Stimulated activated naive CD8-positive, alpha-beta T cell treated with anti-CD3 and anti-CD28 coated beads, Interleukin-15, Interleukin-2, amounts not matched to agents 100 ng/mL and 50 ng/mL, for 24 hours (primary cell): ENCODE results near the gene CLOCK.
"Not testable (repeated sequence)": the region's sequence is repeated elsewhere in the genome, so short reads cannot be mapped to it uniquely, and the experiment has no call there.

Experiments used
- H3K27ac Mint-ChIP-seq: one replicate; pipeline ENCODE4 v1.8.0; 2021; ENCODE audit warnings: mild to moderate bottlenecking, mixed read lengths
- H3K27me3 Mint-ChIP-seq: one replicate; pipeline ENCODE4 v1.8.0; 2021; ENCODE audit warnings: mixed read lengths
- H3K36me3 Mint-ChIP-seq: one replicate; pipeline ENCODE4 v1.8.0; 2021; ENCODE audit warnings: low read depth, mixed read lengths
- H3K4me1 Mint-ChIP-seq: one replicate; pipeline ENCODE4 v1.8.0; 2021; ENCODE audit warnings: low read depth, mixed read lengths
- H3K4me3 Mint-ChIP-seq: one replicate; pipeline ENCODE4 v1.8.0; 2021; ENCODE audit warnings: mild to moderate bottlenecking, mixed read lengths
- H3K9me3 Mint-ChIP-seq: one replicate; pipeline ENCODE4 v1.8.0; 2021; ENCODE audit warnings: mixed read lengths

CLOCK gene, protein sequence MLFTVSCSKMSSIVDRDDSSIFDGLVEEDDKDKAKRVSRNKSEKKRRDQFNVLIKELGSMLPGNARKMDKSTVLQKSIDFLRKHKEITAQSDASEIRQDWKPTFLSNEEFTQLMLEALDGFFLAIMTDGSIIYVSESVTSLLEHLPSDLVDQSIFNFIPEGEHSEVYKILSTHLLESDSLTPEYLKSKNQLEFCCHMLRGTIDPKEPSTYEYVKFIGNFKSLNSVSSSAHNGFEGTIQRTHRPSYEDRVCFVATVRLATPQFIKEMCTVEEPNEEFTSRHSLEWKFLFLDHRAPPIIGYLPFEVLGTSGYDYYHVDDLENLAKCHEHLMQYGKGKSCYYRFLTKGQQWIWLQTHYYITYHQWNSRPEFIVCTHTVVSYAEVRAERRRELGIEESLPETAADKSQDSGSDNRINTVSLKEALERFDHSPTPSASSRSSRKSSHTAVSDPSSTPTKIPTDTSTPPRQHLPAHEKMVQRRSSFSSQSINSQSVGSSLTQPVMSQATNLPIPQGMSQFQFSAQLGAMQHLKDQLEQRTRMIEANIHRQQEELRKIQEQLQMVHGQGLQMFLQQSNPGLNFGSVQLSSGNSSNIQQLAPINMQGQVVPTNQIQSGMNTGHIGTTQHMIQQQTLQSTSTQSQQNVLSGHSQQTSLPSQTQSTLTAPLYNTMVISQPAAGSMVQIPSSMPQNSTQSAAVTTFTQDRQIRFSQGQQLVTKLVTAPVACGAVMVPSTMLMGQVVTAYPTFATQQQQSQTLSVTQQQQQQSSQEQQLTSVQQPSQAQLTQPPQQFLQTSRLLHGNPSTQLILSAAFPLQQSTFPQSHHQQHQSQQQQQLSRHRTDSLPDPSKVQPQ

DNA sequence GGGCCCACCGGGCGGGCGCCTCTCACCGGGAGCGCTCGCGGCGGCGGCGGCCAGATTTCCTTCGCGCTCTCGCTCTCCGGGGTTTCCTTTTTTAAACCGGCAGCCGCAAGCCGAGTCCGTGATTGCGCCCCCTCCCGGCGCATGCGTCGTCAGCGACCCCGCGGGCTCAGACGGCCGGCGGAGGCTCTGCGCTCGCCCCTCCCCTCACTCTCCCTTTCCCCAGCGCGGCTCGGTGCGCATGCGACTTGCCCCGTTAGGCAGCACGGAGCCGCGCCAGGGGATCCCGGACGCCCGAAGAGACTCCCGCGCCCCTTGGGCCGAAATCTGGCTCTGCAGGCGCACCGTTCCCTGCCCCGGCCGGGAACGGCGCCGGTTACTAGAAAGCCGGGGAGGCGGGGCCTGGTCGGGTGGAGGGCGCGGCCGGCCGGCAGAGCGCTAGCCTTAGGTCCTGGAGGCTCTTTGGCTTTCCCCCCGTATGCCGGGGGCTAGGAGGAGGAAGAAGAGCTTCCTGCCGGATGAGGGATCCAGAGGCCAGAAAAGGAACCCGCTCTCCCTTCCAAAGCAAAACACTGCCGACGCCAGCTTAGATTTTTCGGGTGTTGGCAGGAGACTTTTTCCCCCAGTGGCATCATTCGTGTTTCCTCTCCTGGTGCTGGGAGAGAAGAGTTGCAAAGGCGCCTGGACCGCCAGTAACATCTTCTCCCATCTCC is at the start of gene CLOCK:
Gene CLOCK, minus strand, starts transcription at position 154 of the 710 bp plus-strand sequence. CDS start 64,124 bp downstream, outside the sequence.
- Mint-ChIP-seq H3K27me3 (peaks cover 4% of the 10 kb centered on the region), H3K36me3 (no peaks in the 10 kb centered on the region), H3K4me1 (peaks cover 59% of the 10 kb centered on the region), H3K9me3 (no peaks in the 10 kb centered on the region), H3K27ac (peak within 1 kb of the TSS; percentile 86), H3K4me3 (peak within 1 kb of the TSS; percentile 91)

DNA sequence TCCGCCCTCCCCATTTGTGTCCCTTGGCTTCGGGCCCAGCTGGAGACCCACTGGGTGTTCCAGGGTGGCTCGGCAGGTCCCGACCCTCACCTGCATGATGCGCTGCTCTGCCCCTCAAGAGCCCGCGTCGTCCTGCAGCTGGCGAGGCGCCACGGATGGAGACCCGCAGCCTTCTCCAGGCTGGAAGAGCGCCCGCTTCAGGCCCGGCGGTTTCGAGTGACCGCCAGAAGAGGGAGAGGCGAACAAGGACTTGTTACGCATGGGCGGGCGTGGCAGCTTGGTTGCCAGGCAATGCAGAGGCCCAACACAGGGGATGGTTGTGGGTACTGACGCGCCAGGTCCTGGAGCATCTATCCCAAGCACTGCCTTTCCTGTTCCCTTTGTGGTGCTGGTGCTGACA is 45.3 kb upstream of the CLOCK start, which contains the start of gene PDCL2:
Gene PDCL2, minus strand, starts transcription at position 232 of the 400 bp plus-strand sequence. Its CDS starts 136 bp downstream, at position 96.
- Mint-ChIP-seq H3K9me3 (peaks cover 6% of the 10 kb centered on the region), H3K36me3 (no peaks in the 10 kb centered on the region), H3K4me1 (no peaks in the 10 kb centered on the region), H3K4me3 (no peak within 1 kb of the TSS), H3K27me3 (peaks cover 13% of the 10 kb centered on the region), H3K27ac (no peak within 1 kb of the TSS)

DNA sequence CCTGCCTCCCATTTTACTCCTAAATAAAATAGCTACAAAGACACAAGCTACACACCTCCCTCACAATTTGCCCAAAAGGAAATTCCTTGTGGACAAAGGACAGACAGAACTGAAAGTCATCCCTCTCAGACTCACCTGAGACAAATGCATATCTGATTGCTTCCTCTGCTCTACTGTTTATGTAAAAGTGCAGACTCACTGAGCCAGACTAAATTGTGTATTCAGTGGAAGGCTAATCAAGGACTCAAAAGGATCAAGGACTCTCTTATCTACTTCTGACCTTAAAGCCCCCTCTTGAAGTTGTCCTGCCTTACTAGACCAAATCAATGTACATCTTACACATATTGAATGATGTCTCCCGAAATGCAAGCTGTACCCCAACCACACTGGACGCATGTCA is 41.5 kb upstream of the CLOCK start:
- Mint-ChIP-seq H3K27ac (no peak overlapping the region), H3K4me3 (no peak overlapping the region), H3K36me3 (no peaks in the 10 kb centered on the region), H3K9me3 (peaks cover 6% of the 10 kb centered on the region), H3K27me3 (peaks cover 17% of the 10 kb centered on the region), H3K4me1 (no peaks in the 10 kb centered on the region)

DNA sequence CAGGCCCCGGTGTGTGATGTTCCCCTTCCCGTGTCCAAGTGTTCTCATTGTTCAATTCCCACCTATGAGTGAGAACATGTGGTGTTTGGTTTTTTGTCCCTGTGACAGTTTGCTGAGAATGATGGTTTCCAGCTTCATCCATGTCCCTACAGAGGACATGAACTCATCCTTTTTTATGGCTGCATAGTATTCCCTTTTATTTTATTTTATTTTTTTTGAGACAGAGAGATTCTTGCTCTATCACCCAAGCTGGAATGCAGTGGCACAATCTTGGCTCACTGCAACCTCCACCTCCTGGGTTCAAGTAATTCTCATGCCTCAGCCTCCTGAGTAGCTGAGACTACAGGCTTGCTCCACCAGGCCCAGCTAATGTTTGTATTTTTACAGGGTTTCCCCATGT is 36.1 kb upstream of the CLOCK start:
- H3K27ac Mint-ChIP-seq, H3K4me1 Mint-ChIP-seq, H3K4me3 Mint-ChIP-seq, H3K9me3 Mint-ChIP-seq, H3K27me3 Mint-ChIP-seq, H3K36me3 Mint-ChIP-seq: not testable (repeated sequence)

DNA sequence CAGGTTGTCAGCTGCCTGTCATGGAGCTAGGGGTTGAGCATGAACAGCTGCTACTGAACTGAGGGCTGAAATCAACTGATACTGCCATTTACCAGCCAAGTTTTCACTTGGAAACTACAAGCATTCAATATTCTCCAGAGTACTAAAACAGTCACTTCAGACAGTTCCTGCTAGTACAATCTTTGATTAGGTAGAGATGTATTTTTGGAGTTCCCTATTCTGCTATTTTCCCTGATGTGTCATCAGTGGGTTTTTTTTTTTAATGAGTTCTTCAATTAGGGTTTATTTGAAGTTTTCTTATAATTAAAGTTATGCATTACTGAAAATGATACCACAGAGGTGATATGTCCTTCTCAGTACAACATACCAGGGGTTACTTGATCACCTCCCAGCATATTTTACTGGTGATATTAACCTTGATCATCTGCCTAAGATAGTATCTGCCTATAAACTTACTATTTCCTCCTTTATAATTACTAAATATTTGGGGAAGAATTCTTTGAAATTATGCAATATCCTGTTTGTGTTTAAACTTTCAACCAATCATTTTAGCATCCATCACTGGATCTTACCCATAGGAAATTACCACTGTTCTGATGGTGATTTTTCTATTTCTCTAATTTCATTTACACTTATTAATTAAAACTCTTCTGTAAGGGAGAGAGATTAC is 31.8 kb upstream of the CLOCK start:
- Mint-ChIP-seq H3K4me1 (peaks cover 14% of the 10 kb centered on the region), H3K4me3 (no peak overlapping the region), H3K9me3 (peaks cover 15% of the 10 kb centered on the region), H3K27me3 (peaks cover 4% of the 10 kb centered on the region), H3K27ac (no peak overlapping the region), H3K36me3 (peaks cover 16% of the 10 kb centered on the region)

DNA sequence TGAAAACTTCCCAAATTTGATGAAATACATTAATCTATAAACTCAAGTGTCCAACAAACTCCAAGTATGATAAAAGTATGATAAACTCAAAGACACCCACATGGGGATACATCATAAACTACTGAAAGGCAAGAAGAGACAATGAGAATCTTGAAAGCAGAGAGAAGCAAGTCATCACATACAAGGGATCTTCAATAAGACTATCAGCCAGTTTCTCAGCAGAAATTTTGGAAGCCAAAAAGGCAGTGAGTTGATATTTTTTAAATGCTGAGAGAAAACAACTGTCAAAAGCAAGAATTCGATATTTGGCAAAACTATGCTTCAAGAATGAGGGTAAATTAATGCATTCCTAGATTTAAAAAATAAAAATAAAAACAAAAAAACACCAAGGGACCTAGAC is 28.8 kb upstream of the CLOCK start:
- peaks cover 19% of the 10 kb centered on the region for H3K4me1 Mint-ChIP-seq
- H3K9me3 Mint-ChIP-seq = peaks cover 15% of the 10 kb centered on the region
- H3K27me3 Mint-ChIP-seq = peaks cover 10% of the 10 kb centered on the region
- no peak overlapping the region for H3K27ac Mint-ChIP-seq
- no peak overlapping the region for H3K4me3 Mint-ChIP-seq
- peaks cover 16% of the 10 kb centered on the region for H3K36me3 Mint-ChIP-seq

DNA sequence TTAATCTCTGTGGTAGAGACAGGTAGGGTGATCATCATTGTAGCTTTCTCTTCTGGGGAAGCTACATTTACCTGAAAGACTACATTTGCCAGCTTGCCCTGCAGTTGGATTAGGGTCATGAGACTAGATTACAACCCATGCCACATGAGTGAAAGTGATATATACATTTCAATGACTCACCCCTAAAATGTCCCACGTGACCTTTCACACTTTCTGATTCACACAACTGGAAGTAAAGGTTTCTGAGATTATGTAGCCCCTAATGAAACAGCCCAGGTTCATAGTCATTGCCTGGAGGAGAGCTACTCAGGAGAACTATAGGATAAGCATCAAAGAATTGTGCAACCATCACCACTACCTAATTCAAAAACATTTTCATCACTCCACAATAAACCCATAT is 27.5 kb upstream of the CLOCK start:
- peaks cover 11% of the 10 kb centered on the region for H3K27me3 Mint-ChIP-seq
- H3K36me3 Mint-ChIP-seq = peaks cover 16% of the 10 kb centered on the region
- H3K4me1 Mint-ChIP-seq = peaks cover 19% of the 10 kb centered on the region
- H3K27ac Mint-ChIP-seq = peak overlapping the region; percentile 30
- no peak overlapping the region for H3K4me3 Mint-ChIP-seq
- H3K9me3 Mint-ChIP-seq = peaks cover 15% of the 10 kb centered on the region

DNA sequence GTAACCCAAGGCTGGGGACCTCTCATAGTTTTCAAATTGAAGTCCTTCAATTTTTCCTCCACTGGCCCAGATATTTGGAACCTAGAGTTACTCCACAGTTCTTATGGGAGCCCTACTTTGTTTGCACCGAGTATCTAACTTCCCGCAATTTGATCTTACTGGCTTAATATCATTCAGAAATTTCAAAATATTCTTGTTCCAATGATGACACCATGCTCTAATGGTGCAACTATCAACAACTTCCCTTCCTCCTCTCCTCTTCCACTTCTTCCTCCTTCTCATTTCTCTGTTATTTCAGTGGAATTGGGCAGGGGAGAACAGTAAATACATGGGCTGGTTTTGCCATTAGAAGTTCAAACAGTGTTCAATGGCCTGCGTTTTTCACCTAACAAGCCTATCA is 25.1 kb upstream of the CLOCK start:
- Mint-ChIP-seq H3K9me3 (peaks cover 15% of the 10 kb centered on the region), H3K4me1 (peaks cover 19% of the 10 kb centered on the region), H3K4me3 (no peak overlapping the region), H3K27me3 (peaks cover 17% of the 10 kb centered on the region), H3K36me3 (peaks cover 16% of the 10 kb centered on the region), H3K27ac (no peak overlapping the region)

DNA sequence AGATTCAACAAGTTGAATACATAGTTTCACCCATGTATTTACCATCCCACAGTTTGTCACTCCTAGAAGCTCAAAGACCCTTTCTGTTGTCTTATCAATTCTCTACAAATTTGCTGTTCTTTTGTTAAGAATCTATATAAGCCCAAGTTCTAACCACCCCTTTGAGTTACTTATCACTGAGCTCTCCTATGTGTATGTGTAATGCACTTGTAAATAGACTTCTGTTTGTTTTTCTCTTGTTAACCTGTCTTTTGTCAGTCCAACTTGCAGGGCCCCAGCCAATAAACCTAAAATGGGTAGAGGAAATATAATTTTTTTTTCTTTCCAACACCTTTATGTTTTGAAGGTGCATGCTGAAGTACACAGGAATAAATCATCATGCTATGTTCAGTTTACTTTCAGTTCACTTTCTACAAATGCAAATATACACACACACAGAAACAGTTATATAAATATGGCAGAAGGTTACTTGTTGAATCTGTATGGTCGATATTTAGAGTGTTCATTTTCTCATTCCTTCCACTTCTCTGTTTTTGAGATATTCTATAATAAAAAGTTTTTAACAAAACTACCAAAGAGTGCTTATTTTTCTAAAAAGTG is 22.3 kb upstream of the CLOCK start:
- Mint-ChIP-seq H3K27me3 (peaks cover 17% of the 10 kb centered on the region), H3K4me1 (peaks cover 6% of the 10 kb centered on the region), H3K36me3 (no peaks in the 10 kb centered on the region), H3K27ac (no peak overlapping the region), H3K4me3 (no peak overlapping the region), H3K9me3 (no peaks in the 10 kb centered on the region)

DNA sequence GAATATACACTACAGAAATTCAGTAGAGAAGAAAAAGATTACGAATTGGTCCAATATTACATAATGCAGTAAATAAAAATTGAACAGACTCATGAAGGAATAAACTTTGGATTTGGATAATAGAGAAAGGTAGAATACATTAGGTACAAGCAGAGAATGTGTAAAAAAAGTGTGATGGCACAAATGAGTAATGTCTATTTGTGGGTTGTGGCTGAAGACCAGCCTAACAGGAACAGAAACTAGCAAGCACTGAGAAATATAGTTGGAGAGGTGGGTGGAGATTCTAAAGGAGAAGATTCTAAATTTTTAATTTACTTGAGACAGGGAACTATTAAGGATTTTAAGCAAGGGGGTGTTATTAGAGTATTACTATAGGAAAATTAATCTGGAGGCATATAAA is 15.2 kb upstream of the CLOCK start:
- peak overlapping the region; percentile 14 for H3K27ac Mint-ChIP-seq
- H3K9me3 Mint-ChIP-seq = no peaks in the 10 kb centered on the region
- H3K36me3 Mint-ChIP-seq = peaks cover 4% of the 10 kb centered on the region
- H3K4me3 Mint-ChIP-seq = no peak overlapping the region
- H3K27me3 Mint-ChIP-seq = peaks cover 25% of the 10 kb centered on the region
- H3K4me1 Mint-ChIP-seq = peaks cover 18% of the 10 kb centered on the region

DNA sequence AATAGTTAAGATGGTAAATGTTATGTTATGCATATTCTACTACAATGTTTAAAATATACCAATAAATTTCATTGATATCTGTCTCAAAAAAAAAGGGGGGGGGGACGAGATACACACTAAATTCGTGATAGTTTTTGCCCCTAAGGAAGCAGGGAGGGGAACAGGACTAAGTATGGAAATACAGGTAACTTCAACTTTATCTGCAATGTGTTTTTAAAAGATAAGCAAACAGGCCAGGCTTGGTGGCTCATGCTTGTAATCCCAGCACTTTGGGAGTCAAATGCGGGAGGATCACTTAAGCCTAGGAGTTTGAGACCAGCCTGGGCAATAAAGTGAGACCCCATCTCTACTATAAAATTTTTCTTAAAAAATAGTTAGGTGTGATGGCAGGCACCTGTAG is 13.4 kb upstream of the CLOCK start:
- H3K36me3 Mint-ChIP-seq = peaks cover 4% of the 10 kb centered on the region
- peaks cover 27% of the 10 kb centered on the region for H3K27me3 Mint-ChIP-seq
- peaks cover 18% of the 10 kb centered on the region for H3K4me1 Mint-ChIP-seq
- H3K27ac Mint-ChIP-seq = no peak overlapping the region
- H3K9me3 Mint-ChIP-seq = no peaks in the 10 kb centered on the region
- no peak overlapping the region for H3K4me3 Mint-ChIP-seq

DNA sequence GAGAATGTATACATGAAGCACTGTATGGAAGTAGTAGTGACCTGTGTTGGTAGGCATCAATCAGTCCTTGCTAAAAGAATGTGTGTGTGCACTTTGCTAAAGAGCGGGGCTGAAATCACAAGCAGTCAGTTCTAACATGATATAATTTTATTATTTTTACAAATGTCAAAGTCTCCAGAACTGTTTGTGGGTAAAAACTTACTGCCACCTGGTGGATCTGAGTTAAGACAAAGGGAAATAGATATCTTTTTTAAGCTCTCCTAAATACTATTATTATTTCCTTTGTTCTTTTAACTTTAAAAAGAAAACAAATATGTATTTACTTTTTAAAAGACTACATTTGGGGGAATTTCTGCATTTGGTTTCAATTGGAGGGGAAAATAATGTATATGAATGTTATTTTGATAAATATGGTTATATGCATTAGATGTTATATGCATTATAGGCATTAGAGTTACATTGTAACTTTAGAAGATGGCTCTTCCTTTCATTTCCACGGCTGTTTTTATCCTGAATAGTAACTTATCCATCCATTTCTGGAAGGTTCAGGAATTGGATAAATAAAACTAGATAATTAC is 7.8 kb upstream of the CLOCK start:
- Mint-ChIP-seq H3K27me3 (peaks cover 31% of the 10 kb centered on the region), H3K27ac (no peak overlapping the region), H3K4me3 (no peak overlapping the region), H3K9me3 (no peaks in the 10 kb centered on the region), H3K36me3 (peaks cover 4% of the 10 kb centered on the region), H3K4me1 (peaks cover 11% of the 10 kb centered on the region)

DNA sequence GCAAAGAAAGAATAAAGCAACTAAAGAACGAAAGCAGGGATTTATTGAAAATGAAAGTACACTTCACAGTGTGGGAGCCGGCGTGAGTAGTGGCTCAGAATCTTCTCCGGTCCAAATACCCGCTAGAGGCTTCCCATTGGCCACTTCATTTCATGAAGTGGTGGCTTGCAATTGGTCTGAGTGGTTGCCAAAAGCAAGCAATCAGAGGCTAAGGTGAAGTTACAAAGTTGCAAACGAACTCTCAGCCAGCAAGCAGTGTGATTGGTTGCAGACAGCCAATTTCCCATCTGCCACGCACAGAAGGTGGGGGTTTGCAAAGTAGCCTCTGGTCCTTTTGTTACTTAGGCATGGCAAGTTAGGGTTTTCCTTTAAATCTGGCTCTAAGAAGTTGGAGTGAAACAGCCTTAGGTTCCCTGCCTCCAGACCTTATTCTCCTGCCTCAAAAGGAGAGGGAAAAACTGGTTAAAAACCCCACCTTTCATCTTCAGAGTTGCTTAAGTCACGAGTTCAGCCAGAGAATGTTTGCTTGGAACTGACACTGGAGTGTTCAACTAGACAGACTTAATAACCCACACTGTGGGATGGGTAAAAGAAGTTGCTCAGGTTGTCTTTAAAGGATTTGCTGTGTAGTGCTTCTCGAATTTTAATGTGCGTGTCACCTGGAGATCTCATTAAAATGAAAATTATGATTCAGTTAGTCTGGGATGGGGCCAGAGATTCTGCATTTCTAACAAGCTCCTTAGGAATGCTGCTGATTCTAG is 6.9 kb upstream of the CLOCK start:
- no peak overlapping the region for H3K4me3 Mint-ChIP-seq
- peaks cover 28% of the 10 kb centered on the region for H3K27me3 Mint-ChIP-seq
- no peak overlapping the region for H3K27ac Mint-ChIP-seq

More for the DNA sequence above, 6.9 kb upstream of the CLOCK start:
- Mint-ChIP-seq H3K36me3 (peaks cover 4% of the 10 kb centered on the region), H3K9me3 (no peaks in the 10 kb centered on the region), H3K4me1 (peaks cover 20% of the 10 kb centered on the region)
